Sigmoid colon (tissue), 4 donors: ENCODE results near the gene ADGRG2.

ENCODE experiments used
- CTCF ChIP-seq, 4 experiments: fragments of 450-650 bp in 3 of 4; fragments of 200-600 bp in 1 of 4; IDR thresholded peaks; one replicate each; pipeline ENCODE4 v1.5.1; 2016 to 2019; ENCODE audit warnings: antibody characterized with exemption in 4 of 4, mild to moderate bottlenecking in 3 of 4, moderate library complexity in 2 of 4
- EP300 ChIP-seq, 4 donors: sonication (generic); formaldehyde crosslinking; IDR thresholded peaks; one replicate each; pipeline ENCODE4 v1.6.1; 2017; ENCODE audit warnings: antibody characterized with exemption in 4 of 4
- POLR2A ChIP-seq, 2 donors: fragments of 450-650 bp; IDR thresholded peaks; one replicate each; pipeline ENCODE4 v1.6.1; 2016; ENCODE audit warnings: antibody characterized with exemption in 2 of 2, mild to moderate bottlenecking in 2 of 2, moderate library complexity in 2 of 2
- POLR2AphosphoS5 ChIP-seq, 4 donors: sonication (generic); formaldehyde crosslinking; IDR thresholded peaks; one replicate each; pipeline ENCODE4 v1.6.1; 2017; ENCODE audit warnings: antibody characterized with exemption in 4 of 4

GRCh38 chrX:19019996-19020395, 102.3 kb downstream of the ADGRG2 start:
- TF ChIP-seq CTCF (IDR thresholded peaks at IDR 0.05) (no peak), POLR2AphosphoS5 (IDR thresholded peaks at IDR 0.05) (no peak), POLR2A (IDR thresholded peaks at IDR 0.05) (no peak), EP300 (IDR thresholded peaks at IDR 0.05) (no peak)
